ENCODE data around the gene DLGAP4.

- TF ChIP-seq CTCF (IDR thresholded peaks at IDR 0.05) (no peak), EP300 (IDR thresholded peaks at IDR 0.05) (no peak)
These were observed 63.6 kb downstream of the DLGAP4 start for GRCh38 chr20:36369739-36370138.

Measured in ovary (tissue), 3 donors.